HUES48 (cell line): ENCODE data around the gene ITPR3.

Experiments used
- H3K27ac ChIP-seq: one replicate; pipeline ENCODE4 v1.7.0; 2013; ENCODE audit warnings: low read depth, low read length, inconsistent platforms
- H3K27me3 ChIP-seq: 2 replicates; pipeline ENCODE4 v1.6.1; 2013; ENCODE audit warnings: mild to moderate bottlenecking, low read length; ENCODE audit not compliant: control insufficient read depth, insufficient read depth
- H3K36me3 ChIP-seq: 2 replicates; pipeline ENCODE4 v1.6.1; 2013; ENCODE audit warnings: low read length; ENCODE audit not compliant: control insufficient read depth, insufficient read depth
- H3K4me1 ChIP-seq: 2 replicates; pipeline ENCODE4 v1.6.1; 2013; ENCODE audit warnings: mild to moderate bottlenecking, low read length; ENCODE audit not compliant: control insufficient read depth, insufficient read depth
- H3K4me3 ChIP-seq: 2 replicates; pipeline ENCODE4 v1.5.1; 2013; ENCODE audit warnings: mild to moderate bottlenecking, low read depth, low read length
- H3K9ac ChIP-seq: 2 replicates; pipeline ENCODE4 v1.6.1; 2013; ENCODE audit warnings: mild to moderate bottlenecking, low read depth, low read length, moderate library complexity
- H3K9me3 ChIP-seq: 2 replicates; pipeline ENCODE4 v1.6.1; 2013; ENCODE audit warnings: low read length; ENCODE audit not compliant: control insufficient read depth, insufficient read depth

ITPR3 gene

DNA sequence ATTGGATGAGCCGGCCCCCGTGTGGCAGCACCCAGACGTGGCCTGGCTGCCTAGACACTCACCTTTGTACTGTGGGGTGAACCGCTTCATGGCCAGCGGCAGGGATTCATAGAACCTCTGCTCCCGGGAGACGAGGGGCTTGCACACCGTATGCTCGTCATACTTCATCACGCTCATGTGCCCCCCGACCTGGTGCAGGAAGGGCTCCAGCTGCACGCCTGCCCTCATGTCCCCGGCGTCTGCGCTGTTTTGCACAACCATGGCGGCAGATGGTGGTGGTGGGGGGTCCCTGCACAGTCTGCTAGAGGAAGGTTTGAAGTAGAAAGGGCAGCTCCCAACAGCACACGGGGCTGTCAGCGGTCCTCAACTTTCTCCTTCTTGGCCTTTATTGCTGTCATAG is 114.1 kb downstream of the ITPR3 start:
- Histone ChIP-seq H3K4me3 (no peak overlapping the region), H3K27ac (no peak overlapping the region), H3K4me1 (no peaks in the 10 kb centered on the region), H3K36me3 (no peaks in the 10 kb centered on the region), H3K27me3 (no peaks in the 10 kb centered on the region), H3K9ac (no peak overlapping the region), H3K9me3 (no peaks in the 10 kb centered on the region)

DNA sequence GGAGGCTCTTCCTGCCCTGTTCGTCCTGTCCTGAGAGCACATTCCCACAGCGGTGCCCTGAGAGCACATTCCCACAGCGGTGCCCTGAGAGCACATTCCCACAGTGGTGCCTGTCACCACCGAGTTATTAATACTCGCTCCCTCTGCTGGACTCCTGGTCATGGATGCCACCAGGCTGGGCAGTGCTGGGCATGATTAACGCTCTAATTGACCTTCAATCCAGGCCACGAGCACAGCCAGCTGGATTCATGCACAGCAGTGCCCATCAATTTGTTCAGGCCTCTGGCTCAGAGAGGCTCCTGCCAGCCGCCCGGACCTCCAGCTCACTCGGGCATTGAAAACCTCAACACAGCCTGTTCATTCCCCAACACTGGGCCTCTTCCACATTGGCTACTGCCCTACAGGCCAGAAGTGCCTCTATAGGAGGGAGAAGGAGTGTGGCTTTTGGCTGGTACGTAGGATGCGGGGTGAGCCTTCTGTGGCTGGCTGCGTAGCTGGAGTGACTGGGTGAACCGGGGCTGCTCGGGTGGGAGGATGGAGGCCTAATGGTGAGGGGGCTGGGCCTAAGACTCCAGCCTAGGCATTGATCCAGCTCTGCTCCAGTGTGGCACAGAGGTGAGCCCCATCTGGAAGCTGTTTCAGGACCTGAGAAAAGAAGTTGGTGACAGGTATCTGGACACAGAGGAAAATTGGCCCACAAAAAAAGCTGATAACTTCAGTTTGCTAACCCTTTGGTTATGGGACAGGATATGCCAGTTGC is 116.3 kb downstream of the ITPR3 start:
- Histone ChIP-seq H3K27me3 (no peaks in the 10 kb centered on the region), H3K4me1 (no peaks in the 10 kb centered on the region), H3K36me3 (no peaks in the 10 kb centered on the region), H3K4me3 (no peak overlapping the region), H3K27ac (no peak overlapping the region), H3K9ac (no peak overlapping the region), H3K9me3 (no peaks in the 10 kb centered on the region)

DNA sequence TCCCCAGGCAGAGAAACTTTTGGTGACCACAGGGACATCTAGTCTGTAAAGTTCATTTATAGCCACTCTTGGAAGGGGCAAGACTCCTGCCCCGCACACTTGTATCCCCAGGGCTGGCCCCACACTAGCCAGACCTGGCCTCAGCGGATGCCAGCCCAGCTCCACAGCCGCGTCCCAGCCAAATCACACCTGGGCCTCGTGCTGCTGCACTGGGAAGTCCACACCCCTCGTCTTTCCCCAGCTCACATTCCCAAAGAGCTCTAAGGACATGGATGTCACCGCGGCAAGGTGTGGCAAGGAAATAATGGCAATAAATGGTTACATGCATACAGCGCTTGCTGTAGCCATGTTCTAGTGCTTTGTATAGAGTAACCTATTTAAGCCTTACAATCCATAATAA is 117.0 kb downstream of the ITPR3 start:
- H3K36me3 ChIP-seq = no peaks in the 10 kb centered on the region
- H3K4me3 ChIP-seq = no peak overlapping the region
- no peak overlapping the region for H3K9ac ChIP-seq
- H3K27me3 ChIP-seq = no peaks in the 10 kb centered on the region
- H3K4me1 ChIP-seq = no peaks in the 10 kb centered on the region; the same call in 1 of the 2 replicates
- H3K9me3 ChIP-seq = no peaks in the 10 kb centered on the region
- H3K27ac ChIP-seq = no peak overlapping the region

DNA sequence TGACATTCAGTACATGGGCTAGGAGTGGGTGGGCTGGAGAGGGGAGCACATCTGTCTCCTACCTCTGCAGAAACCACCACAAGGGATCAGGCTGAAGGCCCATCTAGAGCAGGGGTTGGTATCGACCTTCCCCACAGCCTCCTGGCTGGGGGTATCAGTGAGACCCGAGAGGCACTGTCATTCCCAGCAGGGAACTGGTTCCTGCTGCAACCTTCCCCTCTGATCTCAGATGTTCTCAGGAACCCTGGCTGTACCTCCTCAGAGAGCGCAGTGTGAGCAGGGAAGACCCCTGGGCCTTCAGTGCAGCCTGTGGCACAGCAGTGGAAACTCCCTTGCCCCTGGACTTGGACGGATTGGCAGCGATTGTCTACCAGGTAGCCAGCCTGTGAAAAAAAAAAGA is 117.8 kb downstream of the ITPR3 start:
- Histone ChIP-seq H3K36me3 (no peaks in the 10 kb centered on the region), H3K27me3 (no peaks in the 10 kb centered on the region), H3K27ac (no peak overlapping the region), H3K4me3 (no peak overlapping the region), H3K9me3 (no peaks in the 10 kb centered on the region), H3K4me1 (no peaks in the 10 kb centered on the region; the same call in 1 of the 2 replicates), H3K9ac (no peak overlapping the region)

DNA sequence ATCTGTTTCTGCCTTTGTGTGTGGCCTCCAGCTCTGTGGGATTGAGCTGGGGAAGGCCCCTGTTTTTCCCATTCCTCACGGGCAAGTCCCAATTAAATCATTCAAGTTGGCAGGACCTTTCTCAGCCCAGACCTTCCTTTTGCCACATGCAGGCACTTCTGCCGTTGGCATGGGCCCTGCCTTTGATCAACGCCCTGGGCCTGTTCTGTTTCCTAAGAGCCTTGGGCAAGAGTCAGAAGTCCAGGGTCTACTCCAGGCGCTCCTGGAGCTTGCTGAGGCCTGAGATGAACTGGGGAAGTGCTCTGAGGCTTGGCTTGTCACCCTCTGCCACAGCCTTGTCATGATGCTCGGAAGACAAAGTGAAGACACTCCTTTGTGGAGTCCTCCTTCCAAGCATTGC is 118.4 kb downstream of the ITPR3 start:
- Histone ChIP-seq H3K9me3 (no peaks in the 10 kb centered on the region), H3K4me1 (peaks cover 2% of the 10 kb centered on the region; the same call in 1 of the 2 replicates), H3K36me3 (no peaks in the 10 kb centered on the region), H3K9ac (no peak overlapping the region), H3K4me3 (no peak overlapping the region), H3K27ac (no peak overlapping the region), H3K27me3 (no peaks in the 10 kb centered on the region)

DNA sequence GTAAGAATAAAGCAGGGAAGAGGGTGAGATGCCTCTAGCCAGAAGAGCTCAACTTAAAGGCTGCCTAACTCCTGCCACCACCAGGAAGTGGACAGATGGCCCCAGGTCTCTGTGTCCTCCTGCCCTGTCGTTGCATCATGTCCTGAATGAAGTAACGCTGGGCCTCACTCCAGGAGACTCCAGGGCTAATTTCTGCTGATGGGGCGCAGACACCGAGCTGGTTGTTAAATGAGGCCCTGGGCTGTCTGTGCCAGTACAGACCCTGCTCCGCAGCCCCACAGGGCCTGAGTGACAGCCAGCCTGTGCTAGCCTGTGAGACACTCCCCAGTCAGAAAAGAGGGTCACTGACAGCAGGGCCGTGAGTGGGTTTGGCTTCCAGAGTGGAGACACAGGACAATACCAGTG is 119.1 kb downstream of the ITPR3 start:
- no peaks in the 10 kb centered on the region for H3K9me3 ChIP-seq
- no peak overlapping the region for H3K9ac ChIP-seq
- peaks cover 6% of the 10 kb centered on the region; the same call in 1 of the 2 replicates for H3K4me1 ChIP-seq
- H3K36me3 ChIP-seq = no peaks in the 10 kb centered on the region
- no peak overlapping the region for H3K27ac ChIP-seq
- H3K4me3 ChIP-seq = no peak overlapping the region
- H3K27me3 ChIP-seq = no peaks in the 10 kb centered on the region

DNA sequence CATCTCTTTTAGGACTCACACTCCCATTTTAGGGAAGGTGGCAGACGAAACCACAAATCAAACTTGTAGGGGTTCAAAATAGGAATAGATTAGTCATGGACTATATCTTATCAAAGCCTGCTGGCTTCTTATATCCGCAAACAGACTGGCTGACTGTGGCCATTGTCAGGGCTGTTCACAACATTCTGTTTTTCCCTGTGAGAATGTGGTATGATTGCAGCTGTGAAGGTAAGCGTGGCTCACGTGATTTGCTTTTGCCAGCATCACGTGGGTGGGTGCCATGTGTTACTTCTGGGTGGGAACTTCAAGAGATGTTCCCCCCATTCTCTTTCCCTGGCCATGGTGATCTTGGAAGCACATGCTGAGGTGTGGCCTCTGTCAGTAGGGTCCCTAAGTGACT is 119.7 kb downstream of the ITPR3 start:
- no peaks in the 10 kb centered on the region for H3K27me3 ChIP-seq
- no peak overlapping the region for H3K9ac ChIP-seq
- no peaks in the 10 kb centered on the region for H3K36me3 ChIP-seq
- H3K27ac ChIP-seq = no peak overlapping the region
- H3K4me3 ChIP-seq = no peak overlapping the region
- H3K9me3 ChIP-seq = no peaks in the 10 kb centered on the region
- H3K4me1 ChIP-seq = peaks cover 12% of the 10 kb centered on the region

DNA sequence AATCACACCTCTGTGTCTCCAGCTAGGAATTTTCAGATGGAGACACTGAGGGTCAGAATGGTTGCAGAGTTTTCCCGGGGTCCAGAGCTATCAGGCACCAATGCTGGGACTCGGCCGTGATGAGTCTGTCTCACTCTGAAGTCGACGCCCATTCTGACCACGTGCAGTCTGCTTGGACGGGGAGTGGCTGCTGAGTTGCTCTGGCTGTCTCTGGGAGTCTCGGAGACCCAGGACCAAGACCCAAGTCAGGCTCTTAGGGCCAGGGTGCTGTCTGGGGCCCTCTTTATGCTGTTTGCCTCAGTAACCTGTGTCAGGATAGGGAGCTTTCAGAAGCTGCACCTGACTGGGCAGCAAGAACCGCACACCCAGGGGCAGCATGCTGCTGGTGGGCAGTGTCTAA is 121.0 kb downstream of the ITPR3 start:
- no peaks in the 10 kb centered on the region for H3K36me3 ChIP-seq
- H3K4me1 ChIP-seq = peaks cover 25% of the 10 kb centered on the region
- H3K9me3 ChIP-seq = no peaks in the 10 kb centered on the region
- H3K9ac ChIP-seq = no peak overlapping the region
- H3K4me3 ChIP-seq = no peak overlapping the region
- no peaks in the 10 kb centered on the region for H3K27me3 ChIP-seq
- no peak overlapping the region for H3K27ac ChIP-seq

DNA sequence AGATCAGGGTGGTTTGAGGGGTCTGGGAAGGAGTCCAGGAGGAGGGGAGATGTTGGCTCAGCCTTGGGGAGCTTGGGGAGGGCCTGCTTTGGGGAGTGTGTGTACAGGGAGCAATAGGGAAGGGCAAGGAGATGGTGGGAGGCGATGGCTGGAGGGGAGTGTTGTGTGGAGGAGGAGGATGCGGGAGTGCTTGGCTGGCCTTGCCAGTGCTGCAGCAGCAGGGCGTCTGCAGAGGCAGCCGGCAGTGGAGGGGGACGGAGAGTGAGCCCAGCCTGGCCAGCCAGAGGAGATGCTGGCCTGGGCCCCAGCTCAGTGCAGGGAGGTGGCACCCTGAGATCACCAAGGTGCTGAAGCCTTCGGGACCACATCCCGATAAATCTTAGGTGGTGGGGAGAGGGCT is 121.7 kb downstream of the ITPR3 start:
- no peaks in the 10 kb centered on the region for H3K9me3 ChIP-seq
- H3K4me3 ChIP-seq = no peak overlapping the region
- H3K27me3 ChIP-seq = no peaks in the 10 kb centered on the region; the same call in 1 of the 2 replicates
- H3K4me1 ChIP-seq = peaks cover 25% of the 10 kb centered on the region
- no peak overlapping the region for H3K9ac ChIP-seq
- no peaks in the 10 kb centered on the region for H3K36me3 ChIP-seq
- no peak overlapping the region for H3K27ac ChIP-seq

DNA sequence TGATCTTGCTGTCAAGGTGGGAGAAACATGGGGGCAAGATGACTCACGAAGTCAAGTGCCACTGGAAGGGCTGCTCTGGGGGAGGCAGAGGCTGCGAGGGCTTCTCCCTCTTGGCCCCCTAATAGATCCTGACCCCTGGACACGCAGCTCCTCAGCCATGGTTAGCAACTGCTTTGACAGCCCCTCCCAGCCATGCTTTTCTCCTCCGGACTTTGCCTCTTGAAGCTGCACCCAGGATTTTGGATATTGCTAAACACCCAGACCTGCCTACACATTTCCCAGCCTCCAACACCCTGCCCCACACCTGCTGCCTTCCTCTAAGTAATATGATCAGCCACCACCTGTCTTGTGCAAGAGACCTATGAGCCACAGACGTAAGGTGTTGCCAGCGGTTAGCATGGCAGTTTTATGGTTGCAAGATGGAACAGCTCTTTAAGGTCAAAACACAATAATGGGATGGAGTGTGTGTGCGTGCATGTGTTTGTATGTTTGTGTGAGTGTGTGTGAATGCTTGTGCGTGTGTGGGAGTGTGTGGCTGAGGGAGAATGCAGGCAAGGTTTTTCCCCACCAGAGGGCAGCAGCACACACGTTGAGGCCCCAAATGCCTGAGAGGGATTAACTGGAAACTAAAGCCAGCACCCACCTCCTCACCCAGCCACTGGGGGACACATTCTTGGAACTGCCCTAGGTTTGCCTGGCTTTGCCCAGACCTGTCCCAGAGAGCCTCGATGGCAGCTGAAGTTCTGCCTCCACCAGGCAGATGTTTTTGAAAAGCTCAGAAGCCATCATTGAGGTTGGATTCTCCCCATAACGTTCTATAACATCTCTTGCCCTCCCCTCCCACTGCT is 123.1 kb downstream of the ITPR3 start:
- Histone ChIP-seq H3K36me3 (no peaks in the 10 kb centered on the region), H3K27me3 (no peaks in the 10 kb centered on the region; the same call in 1 of the 2 replicates), H3K4me3 (no peak overlapping the region), H3K27ac (no peak overlapping the region), H3K4me1 (peaks cover 25% of the 10 kb centered on the region), H3K9me3 (no peaks in the 10 kb centered on the region), H3K9ac (no peak overlapping the region)

DNA sequence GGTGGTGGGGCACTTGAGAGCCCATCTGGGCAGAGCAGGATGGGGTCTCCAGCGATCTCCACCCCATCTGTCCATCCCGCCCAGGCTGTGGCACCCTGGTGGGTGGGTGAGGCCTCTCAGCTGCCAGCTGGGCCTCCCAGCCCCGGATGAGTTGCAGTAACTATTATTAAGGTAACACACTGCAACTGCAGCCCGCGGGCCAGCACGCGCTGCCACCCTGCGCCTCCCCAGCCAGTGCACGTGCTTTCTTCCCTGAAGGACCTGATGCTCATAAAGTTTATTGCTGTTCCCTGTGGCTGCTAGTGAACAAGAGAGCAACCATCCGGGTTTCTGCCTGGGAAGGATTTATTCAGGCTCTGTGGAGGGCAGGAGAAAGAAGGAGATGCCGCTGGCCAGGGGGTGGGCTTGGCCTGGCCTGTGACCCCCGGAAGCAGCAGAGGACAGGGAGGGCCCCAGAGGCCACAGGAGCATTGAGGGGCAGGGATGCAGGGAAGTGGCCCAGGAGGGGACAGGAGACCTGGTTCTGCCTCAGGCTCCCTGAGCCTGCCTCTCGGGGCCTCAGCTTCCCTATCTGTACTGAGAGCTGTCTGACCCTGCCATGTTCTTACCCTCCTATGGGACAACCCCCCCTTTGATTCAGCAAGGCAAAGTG is 123.9 kb downstream of the ITPR3 start:
- no peak overlapping the region for H3K9ac ChIP-seq
- no peaks in the 10 kb centered on the region; the same call in 1 of the 2 replicates for H3K27me3 ChIP-seq
- H3K4me3 ChIP-seq = no peak overlapping the region
- H3K9me3 ChIP-seq = no peaks in the 10 kb centered on the region
- H3K4me1 ChIP-seq = peaks cover 25% of the 10 kb centered on the region
- no peaks in the 10 kb centered on the region for H3K36me3 ChIP-seq
- H3K27ac ChIP-seq = peak overlapping the region; percentile 24
